ENCODE measurements around the gene NGF. TPM values are rescaled to one million over a fixed set of nuclear protein-coding genes. Genes with fewer than 3 reads are reported as not detected.

The NGF gene
- total and polyA plus RNA-seq, 2 of the 8 experiments (the other 6 are each of a cell fraction or from before 2014, with no cell fraction given) = 1.6 TPM; not detected in 1

DNA sequence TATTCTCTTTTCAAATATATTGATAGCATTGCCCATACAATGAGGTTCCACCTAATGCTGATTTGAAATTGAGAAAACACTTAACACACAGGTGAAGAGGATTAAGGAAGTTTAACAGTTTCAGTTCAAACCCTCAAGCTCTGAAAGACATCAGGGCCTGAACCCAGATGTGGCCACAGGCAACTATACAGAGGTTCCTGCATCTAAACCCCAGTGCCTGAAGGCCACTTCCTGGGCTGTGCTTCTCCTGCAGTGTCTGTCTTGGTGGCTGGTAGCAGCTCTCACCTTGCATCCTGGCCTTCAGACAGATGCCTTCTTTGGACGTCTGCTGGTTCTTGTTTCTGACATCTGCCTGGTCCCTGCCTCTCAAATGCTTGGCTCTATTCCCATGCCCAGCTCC, 25.1 kb upstream of the NGF start:
- Histone ChIP-seq H2BK5ac (ENCODE audit: low read depth, low read length) (no peak overlapping the region), H3K27ac (ENCODE audit: low read depth, low read length) (no peak overlapping the region), H3K4me2 (ENCODE audit: insufficient read depth in 1 of 2, low read depth in 2 of 2, low read length in 2 of 2) (no peak overlapping the region), H2AFZ (ENCODE audit: low read length) (no peak overlapping the region), H2BK120ac (replicated peaks; ENCODE audit: low read depth, low read length) (no peak overlapping the region), H3K27me3 (replicated peaks in 1 of 4; ENCODE audit: control insufficient read depth in 3 of 4, extremely low read depth in 1 of 4, insufficient read depth in 3 of 4, low read length in 3 of 4) (no peaks in the 10 kb centered on the region), H3K79me2 (ENCODE audit: control insufficient read depth in 1 of 2, insufficient read depth in 2 of 2, low read length in 2 of 2) (no peaks in the 10 kb centered on the region), H2BK15ac (ENCODE audit: low read length) (no peak overlapping the region), H2BK20ac (ENCODE audit: low read length) (no peak overlapping the region), H3K36me3 (ENCODE audit: control insufficient read depth in 2 of 4, insufficient read depth in 4 of 4, low read length in 3 of 4) (no peaks in the 10 kb centered on the region), H3K4ac (replicated peaks; ENCODE audit: insufficient read length, low read depth, low read length) (no peak overlapping the region), H4K91ac (replicated peaks; ENCODE audit: insufficient read length, low read length) (no peak overlapping the region), H3K4me3 (ENCODE audit: extremely low read depth in 1 of 4, insufficient read depth in 2 of 4, low read depth in 3 of 4, low read length in 4 of 4) (no peak overlapping the region), H2BK12ac (ENCODE audit: low read depth, low read length) (no peak overlapping the region), H3K14ac (ENCODE audit: insufficient read length) (no peak overlapping the region), H3K18ac (ENCODE audit: extremely low read depth, low read length) (no peak overlapping the region), H4K5ac (ENCODE audit: insufficient read length, low read depth, low read length) (no peak overlapping the region), H3K79me1 (ENCODE audit: low read depth, low read length) (no peaks in the 10 kb centered on the region), H2AK5ac (ENCODE audit: low read depth, low read length) (no peak overlapping the region), H4K20me1 (replicated peaks in 1 of 2; ENCODE audit: control insufficient read depth in 1 of 2, insufficient read depth in 2 of 2, low read length in 2 of 2) (no peaks in the 10 kb centered on the region), H3K9me3 (ENCODE audit: insufficient read depth in 2 of 2, low read depth in 1 of 2, low read length in 1 of 2) (peaks cover 4 to 16% of the 10 kb centered on the region in 2 experiments; a peak in 2 of 4 replicates), H3K4me1 (replicated peaks in 1 of 4; ENCODE audit: control insufficient read depth in 3 of 4, insufficient read depth in 4 of 4, low read length in 3 of 4) (no peaks in the 10 kb centered on the region), H3K23me2 (ENCODE audit: low read depth, low read length) (no peaks in the 10 kb centered on the region), H4K8ac (ENCODE audit: extremely low read depth, insufficient read depth, low read length) (no peak overlapping the region), H3K23ac (ENCODE audit: insufficient read length) (no peak overlapping the region), H3K56ac (replicated peaks; ENCODE audit: insufficient read length, low read depth, low read length) (no peak overlapping the region), H3K9ac (replicated peaks in 1 of 4; ENCODE audit: extremely low read depth in 1 of 4, low read depth in 3 of 4, low read length in 3 of 4) (no peak overlapping the region)
- FAIRE-seq (no peak), DNase-seq (ENCODE audit: low read depth in 1 of 2, low spot score in 2 of 2) (no peak)
- WGBS, 2 experiments (ENCODE audit: extremely low coverage in 1 of 2, insufficient coverage in 1 of 2, insufficient read length in 1 of 2, insufficient replicate concordance in 2 of 2, low coverage in 1 of 2, low lambda C conversion rate in 2 of 2, missing lambda C conversion rate in 1 of 2) = 92% methylated on average over 1 of the region's 1 CpG; no CpG with 5 or more reads in 1 of the 2 experiments
- CTCF ChIA-PET (ENCODE audit: partially characterized antibody) = interaction anchor here (1.2 kb wide), 1 partner anchor 45 kb away, joined by 3 read pairs; no protein-coding TSS in a partner anchor
- POLR2A ChIA-PET (ENCODE audit: partially characterized antibody) = no interaction called here
- no peak for TF ChIP-seq EZH2 (IDR thresholded peaks at IDR 0.05; ENCODE audit: low read depth, low read length, severe bottlenecking)
- no peak for TF ChIP-seq CHD2 (IDR thresholded peaks at IDR 0.05; ENCODE audit: low read length)
- no peak for TF ChIP-seq CTBP2 (IDR thresholded peaks at IDR 0.05; ENCODE audit: borderline replicate concordance, insufficient read depth, insufficient read length, low read length)
- no peak for TF ChIP-seq SP1 (IDR thresholded peaks at IDR 0.05; ENCODE audit: low read depth, low read length)
- no peak for TF ChIP-seq HDAC6 (IDR thresholded peaks at IDR 0.05; ENCODE audit: low read depth, low read length)
- no peak for TF ChIP-seq ASH2L (IDR thresholded peaks at IDR 0.05; ENCODE audit: low read length)
- TF ChIP-seq TEAD4 (IDR thresholded peaks at IDR 0.05; ENCODE audit: low read depth, low read length) = no peak
- TF ChIP-seq RXRA (IDR thresholded peaks at IDR 0.05; ENCODE audit: insufficient read depth, low read depth, low read length) = no peak
- TF ChIP-seq FOSL1 (IDR thresholded peaks at IDR 0.05; ENCODE audit: insufficient read depth, low read depth, low read length) = no peak
- no peak for TF ChIP-seq SAP30 (IDR thresholded peaks at IDR 0.05; ENCODE audit: insufficient read depth, insufficient replicate concordance, low read length)
- TF ChIP-seq CBX8 (IDR thresholded peaks at IDR 0.05; ENCODE audit: borderline replicate concordance, low read depth, low read length) = no peak
- no peak for TF ChIP-seq CREB1 (IDR thresholded peaks at IDR 0.05)
- no peak for TF ChIP-seq KDM5A (IDR thresholded peaks at IDR 0.05; ENCODE audit: low read length)
- no peak for TF ChIP-seq E2F6 (IDR thresholded peaks at IDR 0.05)
- no peak for TF ChIP-seq GTF2F1 (IDR thresholded peaks at IDR 0.05; ENCODE audit: borderline replicate concordance, low read depth, low read length)

All from H1 (cell line).